ENCODE data around the gene DCC. TPM values are rescaled to one million over a fixed set of nuclear protein-coding genes. Genes with fewer than 3 reads are reported as not detected.

The DCC gene
- total and polyA plus RNA-seq, 2 of the 8 experiments (the other 6 are each of a cell fraction or from before 2014, with no cell fraction given): 0.14 to 1.4 TPM

DNA sequence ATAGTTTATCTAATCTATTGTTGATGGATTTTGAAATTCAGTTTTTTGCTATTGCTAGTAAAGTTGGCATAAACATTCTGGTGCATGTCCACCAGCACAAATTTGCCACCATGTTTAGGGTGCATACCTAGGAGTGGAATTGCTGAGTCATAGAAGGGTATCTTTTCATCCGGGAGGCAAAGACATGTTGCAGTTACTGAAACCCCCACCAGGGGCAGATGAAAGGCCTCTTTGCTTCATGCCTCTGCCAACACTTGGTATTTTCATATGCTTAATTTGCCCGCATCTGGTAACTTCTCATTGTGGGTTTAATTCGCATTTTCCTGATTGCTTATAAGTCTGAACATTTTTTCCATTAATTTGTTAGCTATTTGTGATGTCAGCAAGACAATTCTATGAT, 8.2 kb downstream of the DCC start:
- Histone ChIP-seq H2BK15ac (ENCODE audit: low read length) (no peak overlapping the region), H3K4me2 (ENCODE audit: insufficient read depth in 1 of 2, low read depth in 2 of 2, low read length in 2 of 2) (no peak overlapping the region), H2BK12ac (ENCODE audit: low read depth, low read length) (no peak overlapping the region), H3K23ac (ENCODE audit: insufficient read length) (no peak overlapping the region), H3K18ac (ENCODE audit: extremely low read depth, low read length) (no peak overlapping the region), H3K4me1 (replicated peaks in 1 of 4; ENCODE audit: control insufficient read depth in 3 of 4, insufficient read depth in 4 of 4, low read length in 3 of 4) (no peaks in the 10 kb centered on the region), H2BK120ac (replicated peaks; ENCODE audit: low read depth, low read length) (no peak overlapping the region), H3K23me2 (ENCODE audit: low read depth, low read length) (no peaks in the 10 kb centered on the region), H4K91ac (replicated peaks; ENCODE audit: insufficient read length, low read length) (no peak overlapping the region), H3K27me3 (replicated peaks in 1 of 4; ENCODE audit: control insufficient read depth in 3 of 4, extremely low read depth in 1 of 4, insufficient read depth in 3 of 4, low read length in 3 of 4) (no peaks in the 10 kb centered on the region), H3K9me3 (ENCODE audit: insufficient read depth in 2 of 2, low read depth in 1 of 2, low read length in 1 of 2) (no peaks in the 10 kb centered on the region), H4K5ac (ENCODE audit: insufficient read length, low read depth, low read length) (no peak overlapping the region), H2AFZ (ENCODE audit: low read length) (no peak overlapping the region), H2BK5ac (ENCODE audit: low read depth, low read length) (no peak overlapping the region), H2BK20ac (ENCODE audit: low read length) (no peak overlapping the region), H3K4ac (replicated peaks; ENCODE audit: insufficient read length, low read depth, low read length) (no peak overlapping the region), H3K14ac (ENCODE audit: insufficient read length) (no peak overlapping the region), H3K79me2 (ENCODE audit: control insufficient read depth in 1 of 2, insufficient read depth in 2 of 2, low read length in 2 of 2) (no peaks in the 10 kb centered on the region), H4K20me1 (replicated peaks in 1 of 2; ENCODE audit: control insufficient read depth in 1 of 2, insufficient read depth in 2 of 2, low read length in 2 of 2) (no peaks in the 10 kb centered on the region), H3K4me3 (ENCODE audit: extremely low read depth in 1 of 4, insufficient read depth in 2 of 4, low read depth in 3 of 4, low read length in 4 of 4) (no peak overlapping the region), H2AK5ac (ENCODE audit: low read depth, low read length) (no peak overlapping the region), H3K79me1 (ENCODE audit: low read depth, low read length) (no peaks in the 10 kb centered on the region), H3K27ac (ENCODE audit: low read depth, low read length) (no peak overlapping the region), H3K36me3 (ENCODE audit: control insufficient read depth in 2 of 4, insufficient read depth in 4 of 4, low read length in 3 of 4) (no peaks in the 10 kb centered on the region), H4K8ac (ENCODE audit: extremely low read depth, insufficient read depth, low read length) (no peak overlapping the region), H3K9ac (replicated peaks in 1 of 4; ENCODE audit: extremely low read depth in 1 of 4, low read depth in 3 of 4, low read length in 3 of 4) (no peak overlapping the region), H3K56ac (replicated peaks; ENCODE audit: insufficient read length, low read depth, low read length) (no peak overlapping the region)
- ChIA-PET CTCF (ENCODE audit: partially characterized antibody) (interaction anchor here (1.0 kb wide), 1 partner anchor 9 kb away, joined by 5 read pairs; the partner anchor contains the start of gene DCC), POLR2A (ENCODE audit: partially characterized antibody) (no interaction called here)
- 88% methylated on average over 3 of the region's 3 CpGs; no CpG with 5 or more reads in 1 of the 2 experiments for WGBS, 2 experiments (ENCODE audit: extremely low coverage in 1 of 2, insufficient coverage in 1 of 2, insufficient read length in 1 of 2, insufficient replicate concordance in 2 of 2, low coverage in 1 of 2, low lambda C conversion rate in 2 of 2, missing lambda C conversion rate in 1 of 2)
- DNase-seq (ENCODE audit: low read depth in 1 of 2, low spot score in 2 of 2) (peak in 1 of 2 experiments; percentile 64), FAIRE-seq (peak; percentile 65)
- TF ChIP-seq TAF1 (IDR thresholded peaks at IDR 0.05; ENCODE audit: low read depth, low read length) (no peak), POLR2AphosphoS5 (IDR thresholded peaks at IDR 0.05; ENCODE audit: low read depth, low read length) (no peak), MAFK (IDR thresholded peaks at IDR 0.05; ENCODE audit: low read depth, low read length) (peak; percentile 94), BACH1 (IDR thresholded peaks at IDR 0.05; ENCODE audit: low read length) (peak; percentile 99), CREB1 (IDR thresholded peaks at IDR 0.05) (no peak), POLR2A (IDR thresholded peaks at IDR 0.05; ENCODE audit: control extremely low read depth in 1 of 2, low read depth in 2 of 2, low read length in 2 of 2) (no peak), EP300 (IDR thresholded peaks at IDR 0.05; ENCODE audit: borderline replicate concordance in 1 of 2, low read depth in 2 of 2, low read length in 2 of 2) (peak in 1 of 2 experiments; percentile 14; a peak in 1 of 3 replicates), JUND (IDR thresholded peaks at IDR 0.05; ENCODE audit: low read length) (peak; percentile 72; the same call in 1 of the 2 replicates), RAD21 (IDR thresholded peaks at IDR 0.05 in 1 of 2, conservative IDR thresholded peaks at IDR 0.05 in 1 of 2; ENCODE audit: low read depth in 2 of 2, low read length in 2 of 2) (peak; percentile 33 to 45; a peak in 3 of 4 replicates), CTCF (IDR thresholded peaks at IDR 0.05; ENCODE audit: control extremely low read depth in 1 of 3, insufficient read depth in 1 of 3, low read depth in 1 of 3, low read length in 3 of 3) (peak; percentile 31 to 72 (median 41))

Measured in H1 (cell line).